Measurements from ENCODE around the gene AKAIN1.

Gene AKAIN1, protein sequence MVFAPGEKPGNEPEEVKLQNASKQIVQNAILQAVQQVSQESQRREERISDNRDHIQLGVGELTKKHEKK

DNA sequence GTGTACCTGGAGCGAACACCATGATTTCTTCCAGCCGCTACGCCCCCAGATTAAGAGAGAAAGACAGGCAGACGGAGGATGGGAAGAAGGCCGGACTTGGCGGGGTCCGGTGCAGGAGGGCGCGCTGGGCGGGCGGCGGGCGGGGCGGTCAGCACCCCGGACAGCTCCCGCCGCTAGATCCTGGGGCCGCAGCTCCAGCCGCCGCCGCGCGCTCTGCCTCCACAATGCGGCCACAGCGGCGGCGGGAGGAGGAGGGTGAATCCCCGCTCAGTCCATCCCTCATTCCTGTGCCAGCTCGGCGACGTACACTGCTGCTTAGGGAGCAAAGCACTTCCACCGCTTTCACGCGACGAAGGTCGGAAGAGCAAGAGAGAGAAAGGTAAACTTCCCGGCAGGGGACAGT lies at the start of gene AKAIN1:
Gene AKAIN1 (minus strand): TSS at position 226 of the 403 bp plus-strand sequence. CDS start 204 bp downstream, at position 22.
- FAIRE-seq = no peak

DNA sequence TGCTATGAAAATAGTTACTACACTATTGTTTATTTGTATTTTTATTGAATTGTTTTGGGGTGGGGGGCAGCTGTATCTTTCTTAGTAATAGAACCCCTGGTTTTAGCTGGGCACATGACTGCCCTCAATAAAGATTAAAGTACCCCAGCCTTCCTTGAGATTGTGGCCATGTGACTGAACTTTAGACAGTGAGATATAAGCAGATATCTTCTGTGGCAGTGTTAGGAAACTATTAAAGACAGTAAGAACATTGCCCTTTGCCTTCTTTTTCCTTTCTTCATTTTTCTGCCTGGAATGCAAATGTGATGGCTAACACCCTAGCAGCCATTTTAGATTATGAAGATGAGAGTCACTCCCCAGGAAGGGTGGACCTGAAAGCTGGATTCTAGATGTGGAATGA lies 47.9 kb upstream of the AKAIN1 start:
- FAIRE-seq = no peak

DNA sequence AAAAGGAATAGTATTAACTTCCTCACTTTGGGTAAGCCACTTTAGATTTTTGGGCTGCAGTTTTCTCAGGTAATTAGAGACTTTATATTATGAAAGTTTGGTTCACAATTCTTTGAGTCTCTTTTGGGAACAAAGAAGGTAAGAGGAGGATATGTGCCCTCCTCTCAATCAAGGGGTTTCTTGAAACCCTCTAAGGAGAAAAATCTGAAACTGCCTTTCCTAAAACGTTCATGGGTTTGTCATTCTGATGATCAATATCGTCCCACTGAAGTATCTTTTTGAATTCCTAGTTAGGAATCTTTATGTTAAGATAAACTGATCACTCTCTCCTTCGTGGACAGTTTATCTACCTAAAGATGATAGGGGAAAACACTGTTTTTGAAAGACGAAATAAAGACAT lies 42.4 kb upstream of the AKAIN1 start:
- FAIRE-seq = no peak

DNA sequence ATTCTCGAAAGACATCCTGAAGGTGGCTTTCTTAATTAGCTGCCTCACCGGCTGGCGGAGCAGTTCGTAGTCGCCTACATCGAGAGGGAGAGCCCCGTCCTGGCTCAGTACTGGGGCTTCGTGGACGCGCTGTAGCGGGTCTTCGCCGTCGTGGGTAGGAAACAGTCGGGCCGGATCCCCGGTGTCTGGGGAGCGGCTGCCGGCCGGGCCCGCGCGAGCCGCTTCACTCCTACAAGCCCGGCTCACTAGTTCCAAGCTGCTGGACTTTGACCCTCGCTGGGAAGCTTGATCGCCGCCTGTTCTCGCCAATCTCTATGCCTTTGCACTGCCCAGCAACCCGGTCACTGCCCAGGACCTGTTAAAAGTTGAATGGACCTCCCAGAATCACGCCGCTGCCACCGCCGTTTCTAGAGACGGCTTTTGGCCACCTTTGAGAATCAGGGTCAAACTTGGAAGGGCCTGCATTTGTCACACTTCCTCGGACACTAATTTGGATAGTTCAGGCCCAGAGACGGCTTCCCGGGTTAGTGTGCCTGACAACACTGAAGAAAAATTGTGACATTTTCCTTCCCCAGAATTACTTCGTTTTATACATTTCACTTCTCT lies 41.4 kb upstream of the AKAIN1 start:
- FAIRE-seq = no peak

DNA sequence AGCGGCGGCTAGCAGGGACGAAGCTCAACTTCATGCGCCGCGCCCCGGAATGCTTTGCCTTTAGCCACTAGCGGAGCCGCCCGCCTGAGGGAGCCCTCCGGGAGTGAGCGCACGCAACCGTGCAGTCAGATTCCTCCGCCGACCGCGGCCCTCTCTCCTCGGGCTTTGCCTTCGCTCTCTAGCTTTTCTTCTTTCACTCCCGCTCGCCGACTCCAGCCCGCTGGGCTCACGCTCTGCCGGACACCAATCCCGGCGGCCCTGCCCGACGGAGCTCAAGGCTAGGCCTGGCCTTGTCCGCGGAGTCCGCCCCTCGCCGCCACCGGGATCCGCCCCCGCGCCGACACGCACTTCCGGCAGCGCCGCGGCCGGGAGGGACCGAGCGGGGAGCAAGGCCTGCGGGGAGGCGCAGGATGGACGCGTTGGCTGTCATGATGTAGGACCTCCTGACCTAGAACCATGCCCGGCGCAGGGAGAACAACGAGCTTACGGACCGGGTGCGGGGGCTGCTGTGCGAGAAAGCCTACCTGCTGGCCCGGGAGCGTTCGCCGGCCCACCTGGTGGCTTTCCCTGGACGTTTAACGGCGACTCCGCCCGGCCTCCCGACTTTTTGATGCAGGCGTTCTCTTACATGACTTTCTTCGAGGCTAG lies 40.8 kb upstream of the AKAIN1 start:
- FAIRE-seq = no peak

DNA sequence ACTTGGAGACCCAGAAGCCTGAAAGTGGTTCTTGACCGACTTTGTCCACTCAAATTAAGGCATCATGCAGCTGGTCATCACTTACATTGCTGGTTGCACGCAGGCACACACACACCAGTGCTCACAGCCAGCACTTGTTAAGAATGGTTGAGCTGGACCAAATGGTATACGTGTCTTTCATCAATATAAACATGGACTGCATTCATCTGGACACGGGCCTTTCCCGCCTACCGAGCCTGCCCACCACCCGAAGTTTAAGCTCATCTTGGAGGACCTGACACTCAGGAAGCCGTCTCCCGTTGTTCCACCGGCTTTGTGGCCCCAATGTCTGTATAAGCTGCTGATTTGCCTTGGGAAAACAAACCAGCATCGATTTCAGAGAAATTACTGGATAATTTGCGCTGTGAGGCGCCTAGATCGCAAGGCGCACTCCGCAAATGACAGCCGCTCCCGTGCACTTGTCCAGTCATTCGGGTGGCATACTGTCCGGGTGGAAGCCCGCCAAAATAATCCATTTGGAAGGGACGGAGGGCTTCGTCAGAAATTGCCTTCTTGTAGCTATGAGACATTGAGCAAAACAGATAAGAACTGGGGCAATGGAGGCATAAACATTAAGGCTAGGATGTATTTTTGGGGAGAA lies 40.1 kb upstream of the AKAIN1 start:
- no peak for FAIRE-seq

DNA sequence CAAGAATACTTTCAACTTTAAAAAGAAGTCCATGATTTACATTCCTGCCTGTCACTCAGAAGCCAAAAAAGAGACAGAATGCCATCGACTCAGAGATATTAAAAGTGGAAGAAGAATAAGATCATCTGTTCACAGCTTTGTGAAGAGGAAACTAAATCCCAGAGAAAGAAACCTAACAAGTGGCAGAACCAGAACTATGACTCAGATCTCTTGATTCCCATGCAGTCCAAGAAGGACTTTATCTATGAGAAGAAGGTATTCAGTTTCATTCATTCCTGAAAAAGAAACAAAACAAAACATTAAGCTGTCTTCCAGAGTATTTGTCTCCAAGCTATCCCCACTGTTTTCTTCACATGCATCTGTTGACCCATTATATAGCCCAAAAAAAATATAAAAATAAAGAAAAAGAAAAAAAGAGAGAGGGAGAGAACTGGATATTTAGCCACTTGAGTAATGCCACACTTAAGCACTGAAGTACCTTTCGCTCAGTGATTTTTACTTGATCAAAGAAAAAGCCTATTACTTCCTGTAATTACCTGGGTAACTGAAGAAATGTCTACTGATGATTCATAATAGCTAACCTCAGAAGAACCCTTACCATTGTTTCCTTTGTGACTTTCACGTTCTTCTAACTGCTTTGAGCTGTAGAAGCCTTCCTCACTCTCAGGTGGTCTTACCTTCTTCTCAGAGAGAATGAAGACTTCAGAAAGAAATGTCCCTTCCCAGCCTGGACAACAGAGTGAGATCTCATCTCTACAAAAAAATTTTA lies 17.7 kb upstream of the AKAIN1 start:
- FAIRE-seq = no peak

DNA sequence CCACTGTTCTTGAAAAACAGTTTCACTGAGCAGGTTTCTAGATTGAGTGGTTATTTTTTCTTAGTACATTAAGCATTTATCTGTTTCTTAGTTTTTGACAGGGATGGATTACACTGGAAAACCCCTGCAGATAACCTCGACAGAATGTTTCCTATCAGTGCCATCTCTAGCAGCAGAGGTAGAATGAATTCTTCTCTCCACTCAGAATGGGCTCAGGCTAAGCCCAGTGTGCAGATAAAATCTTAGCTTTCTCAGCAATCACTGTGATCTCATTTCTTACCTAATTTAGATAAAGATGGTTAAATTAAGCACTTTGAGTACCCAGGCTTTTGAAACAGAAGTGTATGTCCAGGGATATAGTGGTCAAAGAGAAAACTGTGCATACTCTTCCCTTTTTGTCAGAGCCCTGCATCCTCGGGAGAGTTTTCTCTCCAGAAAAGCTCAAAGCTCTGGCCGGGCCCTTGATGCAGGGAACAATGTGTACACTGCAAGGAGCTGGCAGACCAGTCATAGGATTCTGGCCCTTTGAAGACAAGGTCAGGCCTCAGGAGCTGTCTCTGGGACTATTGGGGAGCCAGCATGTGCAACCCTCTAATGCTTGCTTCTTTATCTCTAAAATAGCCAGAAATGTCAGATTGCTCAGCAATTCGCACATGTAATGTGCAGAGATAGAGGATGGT lies 10.6 kb upstream of the AKAIN1 start:
- no peak for FAIRE-seq

DNA sequence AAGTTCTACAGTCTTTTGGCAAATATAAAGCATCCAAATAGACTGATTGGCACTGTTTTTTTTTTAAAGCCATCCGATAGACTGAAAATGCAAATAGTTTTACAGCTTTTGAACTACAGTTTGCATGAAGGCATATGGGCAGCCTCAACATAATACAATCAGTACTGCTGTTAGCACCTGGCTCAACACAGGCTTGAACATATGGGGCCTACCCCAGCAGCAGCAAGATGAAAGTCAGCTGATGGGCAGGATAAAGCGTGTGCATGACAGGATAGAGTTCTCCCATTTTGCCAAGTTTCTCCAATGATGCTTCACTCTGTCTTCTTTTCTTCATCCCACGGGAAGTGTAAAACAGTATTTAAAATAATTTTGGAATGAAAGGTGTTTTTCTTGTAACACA lies 1.3 kb upstream of the AKAIN1 start:
- no peak for FAIRE-seq

DNA sequence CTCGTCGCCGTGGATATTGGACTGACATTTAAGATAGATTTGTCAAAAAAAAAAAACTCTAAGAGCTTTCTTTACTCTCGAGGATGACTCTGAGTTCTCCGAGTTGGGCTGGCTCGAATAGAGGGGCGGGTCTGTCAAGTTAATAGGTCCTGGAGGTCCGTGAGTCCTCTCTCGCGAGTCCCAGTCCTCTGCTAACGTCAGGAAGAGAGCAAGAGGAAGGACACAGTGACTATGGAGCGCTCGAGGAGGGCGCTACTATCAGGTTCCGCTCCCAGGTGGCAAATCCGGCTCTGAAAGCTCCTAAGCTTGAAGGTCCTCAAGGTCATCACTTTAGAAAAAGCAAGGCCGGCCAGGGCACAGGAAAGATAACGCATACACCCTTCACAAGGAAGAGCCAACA lies 404 bp upstream of the AKAIN1 start:
- no peak for FAIRE-seq

DNA sequence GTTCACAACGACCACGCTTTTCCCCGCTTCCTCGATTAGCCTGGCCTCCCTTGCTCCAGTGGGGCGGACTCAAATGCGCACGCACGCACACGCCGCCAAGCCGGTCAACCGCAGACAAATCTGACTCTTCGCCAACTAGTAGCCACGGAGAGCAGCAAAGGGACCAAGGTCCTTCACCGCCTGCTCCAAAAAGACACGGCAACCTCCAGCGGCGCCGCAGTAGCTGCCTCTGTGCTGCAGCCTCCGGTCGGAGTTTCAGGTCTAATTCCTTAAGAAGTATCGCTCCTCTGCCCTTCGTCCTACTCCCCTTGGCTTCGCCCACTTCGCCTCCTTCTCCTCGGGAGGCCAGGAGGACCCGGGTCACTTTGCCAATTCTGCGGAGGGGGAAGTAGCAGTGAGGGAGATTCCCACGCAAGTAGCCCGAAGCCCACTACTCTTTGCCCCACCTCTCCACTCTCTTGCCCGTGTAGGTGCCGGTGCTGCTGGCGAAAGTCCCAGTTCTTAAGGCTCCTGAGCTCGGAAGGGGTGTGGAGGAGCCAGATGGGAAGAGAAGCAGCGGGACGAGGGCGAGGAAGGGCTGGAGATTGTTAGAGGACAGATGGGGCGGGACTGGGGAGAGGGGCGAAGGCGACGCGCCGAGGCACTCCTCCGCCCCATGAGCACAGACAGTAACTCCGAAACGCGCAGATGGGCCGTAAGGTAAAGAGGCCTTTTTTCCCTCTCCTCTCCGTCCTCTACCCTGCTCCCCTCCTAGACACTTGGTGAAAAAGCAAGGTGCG lies 615 bp downstream of the AKAIN1 start:
- FAIRE-seq = no peak

DNA sequence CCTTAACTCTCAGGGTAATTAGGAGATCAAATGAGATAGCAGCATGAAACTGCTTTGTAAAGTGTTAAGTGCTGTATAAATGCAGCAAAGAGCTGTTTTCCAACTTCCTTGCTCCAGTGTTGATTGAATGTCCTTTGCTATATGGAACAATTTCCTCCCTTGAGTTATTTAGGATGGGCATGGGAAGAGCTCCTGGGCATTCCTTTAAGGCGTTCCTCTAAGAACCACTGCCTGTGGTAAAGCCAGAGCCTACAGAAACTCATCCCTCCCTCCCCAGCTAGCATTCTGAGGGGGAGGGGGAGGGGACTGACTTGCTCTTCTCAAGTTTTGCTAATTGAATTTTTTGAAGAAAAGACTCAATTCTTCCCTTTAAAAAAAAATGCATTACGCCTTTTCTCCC lies 1.4 kb downstream of the AKAIN1 start:
- no peak for FAIRE-seq

DNA sequence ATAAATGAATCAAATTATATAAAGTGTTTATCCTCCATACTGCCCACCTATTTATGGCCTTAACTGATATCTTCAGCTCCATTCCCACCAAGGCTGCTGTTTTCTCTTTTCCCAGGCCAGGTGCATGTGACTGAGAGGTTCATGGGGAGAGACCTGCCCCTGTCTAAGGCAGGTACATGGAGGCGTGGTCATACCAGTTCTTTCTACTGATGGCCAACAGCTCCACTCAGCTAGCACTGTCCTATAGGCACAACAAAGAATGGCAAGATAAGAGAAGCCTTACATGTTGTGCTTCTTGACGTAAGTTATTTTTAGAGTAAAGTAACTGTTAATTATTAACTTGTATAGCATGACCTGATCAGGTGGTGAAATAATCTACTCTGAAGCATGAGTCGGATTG lies 16.8 kb downstream of the AKAIN1 start:
- no peak for FAIRE-seq

DNA sequence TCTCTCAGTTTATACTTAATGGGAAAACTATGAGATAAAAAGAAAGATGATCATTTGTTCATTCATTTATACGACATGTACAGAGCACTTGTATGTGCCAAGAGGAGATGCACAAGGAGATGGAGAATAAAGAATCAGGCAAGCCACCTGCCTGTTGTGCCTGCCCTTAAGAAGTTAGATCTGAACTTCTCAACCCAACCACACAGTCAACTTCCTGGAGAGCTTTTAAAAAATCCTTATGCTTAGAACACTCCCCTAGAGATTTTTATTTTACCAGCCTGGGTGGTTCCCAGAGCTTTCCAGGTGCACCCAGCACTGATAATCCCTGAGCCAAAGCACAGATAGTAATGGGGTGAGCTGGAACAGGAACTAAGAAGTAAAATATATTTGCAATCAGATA lies 18.5 kb downstream of the AKAIN1 start:
- no peak for FAIRE-seq

DNA sequence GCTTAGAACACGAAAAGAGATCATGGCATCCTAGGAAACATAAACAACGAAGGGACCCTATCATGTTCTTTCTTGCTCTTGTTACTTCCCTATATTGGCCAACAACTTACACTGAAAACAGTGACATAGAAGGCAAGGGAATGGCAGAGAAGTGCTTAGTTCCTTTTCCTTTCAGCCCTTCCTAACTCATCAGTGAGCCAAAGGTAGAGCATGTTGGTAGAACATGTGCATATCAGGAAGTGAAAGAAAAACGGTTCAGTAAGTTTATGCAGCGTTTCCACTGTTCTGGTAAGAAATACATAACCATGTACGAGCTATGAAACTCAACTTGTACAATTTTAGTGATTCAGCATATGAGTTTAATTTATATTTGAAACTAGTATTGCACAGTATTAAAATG lies 21.7 kb downstream of the AKAIN1 start:
- FAIRE-seq = no peak

DNA sequence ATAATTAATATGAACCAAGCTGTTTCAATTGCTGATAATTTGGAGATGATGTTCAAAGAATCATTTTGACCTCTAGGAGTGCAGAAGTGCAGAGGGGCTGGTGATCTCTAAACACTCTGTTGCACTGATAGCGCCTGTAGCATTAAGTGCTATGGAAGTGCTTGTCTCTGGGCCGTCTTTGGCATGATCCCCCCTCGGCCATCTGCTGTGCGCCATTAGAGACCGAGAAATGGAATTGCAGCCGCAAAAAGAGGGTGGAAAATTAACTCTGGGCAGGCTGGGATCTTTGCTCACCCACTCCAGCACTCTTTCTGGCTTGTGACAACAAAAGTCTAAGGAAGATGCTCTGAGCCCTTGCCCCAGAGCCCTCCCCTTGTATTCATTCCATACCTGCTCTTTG lies 23.4 kb downstream of the AKAIN1 start:
- no peak for FAIRE-seq

DNA sequence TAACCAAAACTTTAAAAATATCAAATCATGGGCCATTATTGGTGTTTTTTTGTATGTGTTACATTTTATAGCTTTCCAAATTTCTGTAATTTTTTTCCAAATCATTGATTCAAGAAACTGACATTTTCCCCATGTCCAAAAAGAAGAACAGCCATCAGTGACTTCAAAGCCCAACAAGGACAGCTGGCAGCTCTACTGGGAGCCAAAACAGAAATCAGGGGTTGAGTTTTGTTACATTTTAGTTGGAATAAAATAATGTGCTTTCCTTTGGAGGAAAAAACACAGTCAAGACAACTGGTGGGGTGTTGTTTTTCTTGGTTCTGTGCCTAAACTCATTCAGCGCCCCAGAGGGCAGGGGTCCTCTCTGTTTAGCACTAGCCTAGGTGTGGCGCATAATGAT lies 23.8 kb downstream of the AKAIN1 start:
- no peak for FAIRE-seq

DNA sequence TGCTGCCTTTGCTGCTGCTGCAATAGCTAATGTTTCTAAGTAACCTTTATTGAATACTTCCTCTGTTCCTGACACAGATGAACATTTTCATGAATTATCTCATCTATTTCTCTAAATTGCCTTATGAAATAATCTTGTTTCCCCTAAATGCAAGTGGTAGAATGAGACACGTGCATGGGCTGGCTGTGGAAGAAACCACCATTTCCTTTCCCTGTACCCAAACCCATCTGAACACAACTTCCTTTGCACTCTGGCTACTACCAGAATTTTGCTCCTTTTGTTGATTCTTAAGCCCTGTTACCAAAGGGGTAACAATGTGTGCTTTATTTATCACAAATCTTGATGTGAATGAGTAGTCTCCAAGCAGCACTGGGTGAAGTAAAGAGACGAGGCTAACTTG lies 29.2 kb downstream of the AKAIN1 start:
- no peak for FAIRE-seq

DNA sequence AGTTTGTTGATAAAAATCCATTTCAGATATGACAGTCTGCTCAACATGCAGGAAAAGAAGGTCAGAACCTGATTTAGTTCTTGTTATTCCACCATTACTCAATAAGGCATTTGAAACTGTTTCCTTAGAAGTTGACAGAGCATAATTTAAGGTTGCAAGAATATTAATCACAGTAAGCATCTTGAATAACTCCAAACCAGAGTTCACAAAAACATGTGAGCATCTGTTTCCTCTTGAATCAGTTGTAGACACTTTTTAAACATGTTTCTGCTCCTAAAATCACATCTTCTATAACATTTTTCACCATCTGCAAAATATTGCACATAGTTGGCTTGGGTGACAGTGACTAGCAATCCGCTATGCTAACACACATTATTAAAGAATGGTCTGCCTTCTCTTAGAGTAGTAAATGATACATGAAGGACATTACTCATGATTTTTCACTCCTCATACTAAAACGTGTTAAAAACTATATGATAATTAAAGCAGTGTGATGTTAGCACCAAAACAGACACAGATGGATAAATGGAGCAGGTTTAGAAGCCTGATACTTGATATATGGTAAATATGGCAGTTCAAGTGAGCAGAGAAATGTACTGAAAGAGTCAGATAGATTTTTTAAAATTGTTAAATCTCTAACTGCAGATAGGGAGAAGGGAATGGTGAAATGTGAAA lies 30.3 kb downstream of the AKAIN1 start:
- no peak for FAIRE-seq

DNA sequence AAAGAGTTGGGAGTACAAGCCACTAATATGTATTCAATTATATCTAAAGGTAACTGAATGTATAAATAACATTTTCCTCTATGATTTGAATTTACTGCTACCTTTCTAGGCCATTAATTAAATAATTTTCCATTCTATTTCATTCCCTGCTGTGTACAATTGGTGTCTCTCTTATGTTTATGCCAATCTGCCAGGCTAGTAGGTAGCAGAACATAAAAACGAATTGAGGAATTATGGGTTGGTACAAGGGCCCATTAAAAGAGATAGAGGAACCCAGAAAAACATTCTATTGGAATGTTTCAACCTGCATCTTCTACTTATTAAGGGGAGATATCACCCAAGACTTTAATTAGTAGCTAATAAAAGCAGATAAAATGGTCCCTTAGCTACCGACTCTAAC lies 32.2 kb downstream of the AKAIN1 start:
- FAIRE-seq = no peak

DNA sequence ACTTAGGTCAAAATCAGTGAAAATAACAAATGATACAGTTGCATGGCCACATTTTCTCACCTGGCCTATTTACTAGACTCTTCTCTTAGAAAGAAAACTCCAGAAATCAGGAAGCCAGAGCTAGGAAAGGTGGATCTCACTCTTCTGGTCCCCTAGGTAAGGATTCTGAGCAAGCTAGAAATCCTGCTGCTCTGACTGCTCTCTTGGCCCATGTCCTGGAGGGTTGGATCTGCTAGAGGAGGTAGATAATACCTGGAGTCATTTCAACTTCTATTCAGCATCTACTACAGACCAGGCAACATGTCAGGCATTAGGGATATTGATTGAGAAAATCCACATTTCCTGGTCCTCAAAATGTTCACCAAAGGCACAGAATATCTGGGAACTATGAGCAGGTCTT lies 34.9 kb downstream of the AKAIN1 start:
- no peak for FAIRE-seq

DNA sequence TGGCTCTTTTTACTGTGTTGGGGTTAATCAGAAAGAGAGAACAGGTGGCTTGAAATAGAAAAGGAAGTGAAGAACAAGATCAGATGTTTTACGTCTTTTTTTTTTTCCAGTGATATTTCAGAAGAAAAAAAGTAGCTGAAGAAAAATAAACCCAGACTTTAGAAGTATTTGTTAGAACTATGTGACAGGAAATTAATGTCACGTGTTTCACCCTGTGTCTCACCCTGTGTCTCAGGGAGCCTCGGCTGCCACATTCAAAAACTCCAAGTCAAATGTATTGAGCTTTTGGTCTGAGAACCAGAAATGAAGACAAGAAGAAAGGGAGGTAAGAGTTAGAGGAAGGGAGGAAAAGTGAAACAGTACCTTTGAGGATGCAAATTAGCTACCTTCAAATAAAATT lies 38.0 kb downstream of the AKAIN1 start:
- FAIRE-seq = no peak
